ENCODE data around the gene KCNH2. TPM values are rescaled to one million over a fixed set of nuclear protein-coding genes. Genes with fewer than 3 reads are reported as not detected.

The KCNH2 gene
- total RNA-seq, 1 experiment from 2014 or later, result 0.34 TPM

GRCh38 chr7:150950496-150951180 is 27.5 kb downstream of the KCNH2 start:
- no peak for DNase-seq (ENCODE audit: low read depth)

- no peak for DNase-seq (ENCODE audit: low read depth)
These were observed 28.1 kb downstream of the KCNH2 start for GRCh38 chr7:150949971-150950491.

- peak; percentile 48 for DNase-seq (ENCODE audit: low read depth)
These were observed 28.6 kb downstream of the KCNH2 start for GRCh38 chr7:150949564-150949963.

- DNase-seq (ENCODE audit: low read depth), result no peak
These were observed 29.3 kb downstream of the KCNH2 start for GRCh38 chr7:150948791-150949251.

GRCh38 chr7:150947761-150948651 is 30.1 kb downstream of the KCNH2 start:
- DNase-seq (ENCODE audit: low read depth), result no peak

- no peak for DNase-seq (ENCODE audit: low read depth)
These were observed 30.8 kb downstream of the KCNH2 start for GRCh38 chr7:150947241-150947745.

- DNase-seq (ENCODE audit: low read depth), result no peak
These were observed 31.5 kb downstream of the KCNH2 start for GRCh38 chr7:150946421-150947240.

- DNase-seq (ENCODE audit: low read depth), result no peak
These were observed 32.2 kb downstream of the KCNH2 start for GRCh38 chr7:150945853-150946420.

GRCh38 chr7:150945171-150945852 is 32.8 kb downstream of the KCNH2 start:
- no peak for DNase-seq (ENCODE audit: low read depth)

GRCh38 chr7:150944066-150945042 is 33.8 kb downstream of the KCNH2 start:
- no peak for DNase-seq (ENCODE audit: low read depth)

- DNase-seq (ENCODE audit: low read depth), result no peak
These were observed 34.7 kb downstream of the KCNH2 start for GRCh38 chr7:150943453-150943814.

GRCh38 chr7:150942591-150943452 is 35.3 kb downstream of the KCNH2 start:
- no peak for DNase-seq (ENCODE audit: low read depth)

- peak; percentile 32 for DNase-seq (ENCODE audit: low read depth)
These were observed 36.0 kb downstream of the KCNH2 start for GRCh38 chr7:150942001-150942590.

- no peak for DNase-seq (ENCODE audit: low read depth)
These were observed 36.6 kb downstream of the KCNH2 start for GRCh38 chr7:150941351-150942000.

- no peak for DNase-seq (ENCODE audit: low read depth)
These were observed 37.6 kb downstream of the KCNH2 start for GRCh38 chr7:150940431-150941102.

GRCh38 chr7:150939466-150939865 is 38.7 kb downstream of the KCNH2 start:
- DNase-seq (ENCODE audit: low read depth), result no peak

- no peak for DNase-seq (ENCODE audit: low read depth)
These were observed 39.1 kb downstream of the KCNH2 start for GRCh38 chr7:150939052-150939451.
